T47D (cell line): Measurements from ENCODE around the gene GRWD1.

ENCODE experiments used
- DNase-seq, 2 experiments: peaks; one replicate each; pipeline versions ENCODE4 v3.0.0 to v3.0.0-alpha.2; 2011 to 2012; ENCODE audit warnings: low read depth in 1 of 2, low spot score in 1 of 2
- JUND ChIP-seq: IDR thresholded peaks from 2 replicates; pipeline ENCODE4 v1.6.1; 2012; ENCODE audit warnings: low read depth
- in situ Hi-C: cut with HindIII; loops from 2 replicates; pipeline ENCODE4 v1.10.0; 2016; ENCODE audit warnings: low sequenced_read_pairs, low pct_unique_long_range_greater_than_20kb

GRWD1 gene

GRCh38 chr19:48442116-48443035 lies 3.4 kb upstream of the GRWD1 start:
- no peak for TF ChIP-seq JUND
- no peak for DNase-seq
- in situ Hi-C loops, result no loop called here

- no peak for TF ChIP-seq JUND
- no peak for DNase-seq
- in situ Hi-C loops, result no loop called here
Measured at GRCh38 chr19:48443256-48443655, 2.5 kb upstream of the GRWD1 start.

- in situ Hi-C loops, result no loop called here
- DNase-seq, result no peak
- no peak for TF ChIP-seq JUND
Measured at GRCh38 chr19:48443731-48444128, 2.1 kb upstream of the GRWD1 start.

- in situ Hi-C loops, result no loop called here
- DNase-seq, result peak in 1 of 2 experiments; percentile 79
- no peak for TF ChIP-seq JUND
Measured at GRCh38 chr19:48444129-48444935, 1.5 kb upstream of the GRWD1 start.

- DNase-seq, result no peak
- in situ Hi-C loops, result no loop called here
- TF ChIP-seq JUND, result no peak
Measured at GRCh38 chr19:48444936-48445200, 915 bp upstream of the GRWD1 start.

GRCh38 chr19:48445256-48445605 lies 552 bp upstream of the GRWD1 start:
- peak in 1 of 2 experiments; percentile 96 for DNase-seq
- in situ Hi-C loops, result no loop called here
- no peak for TF ChIP-seq JUND

- in situ Hi-C loops, result no loop called here
- TF ChIP-seq JUND, result no peak
- DNase-seq, result no peak
Measured at GRCh38 chr19:48446579-48446978, 796 bp downstream of the GRWD1 start.

GRCh38 chr19:48448563-48448962 lies 2.8 kb downstream of the GRWD1 start:
- no peak for DNase-seq
- no peak for TF ChIP-seq JUND
- in situ Hi-C loops, result no loop called here

- no peak for TF ChIP-seq JUND
- in situ Hi-C loops, result no loop called here
- DNase-seq, result no peak
Measured at GRCh38 chr19:48450441-48450840, 4.7 kb downstream of the GRWD1 start.

- in situ Hi-C loops, result no loop called here
- DNase-seq, result no peak
- TF ChIP-seq JUND, result no peak
Measured at GRCh38 chr19:48450863-48451262, 5.1 kb downstream of the GRWD1 start.

- TF ChIP-seq JUND, result no peak
- in situ Hi-C loops, result no loop called here
- DNase-seq, result no peak
Measured at GRCh38 chr19:48451624-48452023, 5.8 kb downstream of the GRWD1 start.

- in situ Hi-C loops, result no loop called here
- no peak for DNase-seq
- TF ChIP-seq JUND, result no peak
Measured at GRCh38 chr19:48452289-48453190, 6.8 kb downstream of the GRWD1 start.
